Keratinocyte (primary cell): ENCODE data around the gene ZBTB18.

Experiments
- EZH2 ChIP-seq: IDR thresholded peaks from one replicate; pipeline ENCODE4 v1.6.1; 2012; ENCODE audit warnings: inconsistent platforms, mild to moderate bottlenecking, low read length, moderate library complexity
- TF ChIP-seq, protein P1 (sequence below), 3 experiments: IDR thresholded peaks in 1 of 3; conservative IDR thresholded peaks in 1 of 3; optimal IDR thresholded peaks in 1 of 3; 2 replicates in 2 of 3; 3 replicates in 1 of 3; pipeline versions ENCODE3 to v1.5.1; 2011; ENCODE audit warnings: low read length in 3 of 3, mild to moderate bottlenecking in 3 of 3, moderate library complexity in 2 of 3, control low read depth in 1 of 3, inconsistent platforms in 1 of 3; ENCODE audit not compliant: insufficient read depth in 2 of 3; ENCODE audit errors: extremely low read depth in 1 of 3

DNA sequence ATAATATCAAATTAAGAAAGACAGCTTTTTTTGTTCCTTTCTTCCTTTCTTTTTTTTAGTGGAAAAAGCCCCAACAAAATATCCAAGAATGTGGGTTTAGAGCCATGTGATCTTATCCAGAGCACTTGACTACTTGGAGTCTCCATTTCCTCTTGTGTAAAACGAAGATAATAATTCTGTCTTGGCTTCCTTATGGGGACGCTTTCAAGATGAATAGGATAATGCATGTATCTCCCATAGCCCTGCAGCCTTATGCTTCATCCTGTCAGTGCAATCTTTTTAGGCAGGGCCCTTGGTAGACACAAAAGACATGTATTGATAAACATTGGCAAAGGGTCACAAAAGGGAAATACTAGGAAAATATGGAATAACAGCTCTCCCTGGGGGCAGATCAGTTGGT is 34.8 kb downstream of the ZBTB18 start:
- TF ChIP-seq, protein P1, sequence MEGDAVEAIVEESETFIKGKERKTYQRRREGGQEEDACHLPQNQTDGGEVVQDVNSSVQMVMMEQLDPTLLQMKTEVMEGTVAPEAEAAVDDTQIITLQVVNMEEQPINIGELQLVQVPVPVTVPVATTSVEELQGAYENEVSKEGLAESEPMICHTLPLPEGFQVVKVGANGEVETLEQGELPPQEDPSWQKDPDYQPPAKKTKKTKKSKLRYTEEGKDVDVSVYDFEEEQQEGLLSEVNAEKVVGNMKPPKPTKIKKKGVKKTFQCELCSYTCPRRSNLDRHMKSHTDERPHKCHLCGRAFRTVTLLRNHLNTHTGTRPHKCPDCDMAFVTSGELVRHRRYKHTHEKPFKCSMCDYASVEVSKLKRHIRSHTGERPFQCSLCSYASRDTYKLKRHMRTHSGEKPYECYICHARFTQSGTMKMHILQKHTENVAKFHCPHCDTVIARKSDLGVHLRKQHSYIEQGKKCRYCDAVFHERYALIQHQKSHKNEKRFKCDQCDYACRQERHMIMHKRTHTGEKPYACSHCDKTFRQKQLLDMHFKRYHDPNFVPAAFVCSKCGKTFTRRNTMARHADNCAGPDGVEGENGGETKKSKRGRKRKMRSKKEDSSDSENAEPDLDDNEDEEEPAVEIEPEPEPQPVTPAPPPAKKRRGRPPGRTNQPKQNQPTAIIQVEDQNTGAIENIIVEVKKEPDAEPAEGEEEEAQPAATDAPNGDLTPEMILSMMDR (optimal IDR thresholded peaks at IDR 0.05 in 1 of 3, IDR thresholded peaks at IDR 0.05 in 1 of 3, conservative IDR thresholded peaks at IDR 0.05 in 1 of 3; ENCODE audit: extremely low read depth in 1 of 3, insufficient read depth in 2 of 3, low read length in 3 of 3) = no peak
- no peak for TF ChIP-seq EZH2
